Spleen (tissue), 7 donors: ENCODE results near the gene ZFP42.

Source experiments
- POLR2A ChIP-seq, 3 donors: fragments of 450-650 bp; IDR thresholded peaks; one replicate each; pipeline ENCODE4 v1.5.1; 2017; ENCODE audit warnings: antibody characterized with exemption in 3 of 3, mild to moderate bottlenecking in 1 of 3
- POLR2AphosphoS5 ChIP-seq, 3 donors: sonication (generic); formaldehyde crosslinking; IDR thresholded peaks; one replicate each; pipeline ENCODE4 v1.5.1; 2017; ENCODE audit warnings: antibody characterized with exemption in 3 of 3
- TF ChIP-seq, protein P1 (sequence below), 11 experiments: fragments of 200-600 bp in 7 of 11; fragments of 450-650 bp in 4 of 11; sonication (generic) in 4 of 11; IDR thresholded peaks in 8 of 11; conservative IDR thresholded peaks in 3 of 11; 1 replicate in 7 of 11; 2 replicates in 4 of 11; pipeline versions ENCODE4 v1.4.0 to v1.8.0; 2016 to 2021; ENCODE audit warnings: antibody characterized with exemption in 11 of 11, inconsistent platforms in 4 of 11, mild to moderate bottlenecking in 1 of 11
- donor health status: DM: no; HTN: no; CAD: no; lungs with moderate emphysema.
- donor health status: DM: no; HTN: no; CAD: no.
- donor health status: DM: no; HTN: no; CAD: no.

DNA sequence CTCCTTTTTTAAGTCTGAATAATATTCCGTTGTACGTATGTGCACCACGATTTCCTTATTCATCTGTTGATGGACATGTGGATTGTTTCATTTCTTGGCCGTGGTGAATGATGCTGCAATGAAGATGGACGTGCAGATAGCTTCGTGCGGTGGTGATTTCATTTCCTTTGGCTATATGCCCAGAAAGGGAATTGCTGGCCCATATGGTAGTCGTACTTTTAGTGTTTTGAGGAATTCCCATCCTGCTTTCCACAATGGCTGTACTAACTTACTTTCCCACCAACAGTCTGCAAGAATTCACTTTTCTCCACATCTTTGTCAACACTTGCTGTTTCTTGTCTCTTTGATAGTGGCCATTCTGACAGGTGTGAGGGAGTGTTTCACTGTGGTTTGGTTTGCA lies 12.8 kb downstream of the ZFP42 start:
- TF ChIP-seq, protein P1, sequence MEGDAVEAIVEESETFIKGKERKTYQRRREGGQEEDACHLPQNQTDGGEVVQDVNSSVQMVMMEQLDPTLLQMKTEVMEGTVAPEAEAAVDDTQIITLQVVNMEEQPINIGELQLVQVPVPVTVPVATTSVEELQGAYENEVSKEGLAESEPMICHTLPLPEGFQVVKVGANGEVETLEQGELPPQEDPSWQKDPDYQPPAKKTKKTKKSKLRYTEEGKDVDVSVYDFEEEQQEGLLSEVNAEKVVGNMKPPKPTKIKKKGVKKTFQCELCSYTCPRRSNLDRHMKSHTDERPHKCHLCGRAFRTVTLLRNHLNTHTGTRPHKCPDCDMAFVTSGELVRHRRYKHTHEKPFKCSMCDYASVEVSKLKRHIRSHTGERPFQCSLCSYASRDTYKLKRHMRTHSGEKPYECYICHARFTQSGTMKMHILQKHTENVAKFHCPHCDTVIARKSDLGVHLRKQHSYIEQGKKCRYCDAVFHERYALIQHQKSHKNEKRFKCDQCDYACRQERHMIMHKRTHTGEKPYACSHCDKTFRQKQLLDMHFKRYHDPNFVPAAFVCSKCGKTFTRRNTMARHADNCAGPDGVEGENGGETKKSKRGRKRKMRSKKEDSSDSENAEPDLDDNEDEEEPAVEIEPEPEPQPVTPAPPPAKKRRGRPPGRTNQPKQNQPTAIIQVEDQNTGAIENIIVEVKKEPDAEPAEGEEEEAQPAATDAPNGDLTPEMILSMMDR (IDR thresholded peaks at IDR 0.05 in 8 of 11, conservative IDR thresholded peaks at IDR 0.05 in 3 of 11), result no peak
- no peak for TF ChIP-seq POLR2A (IDR thresholded peaks at IDR 0.05)
- TF ChIP-seq POLR2AphosphoS5 (IDR thresholded peaks at IDR 0.05), result no peak
